PC-9 (cell line): ENCODE data around the gene CLDN20. TPM values are rescaled to one million over a fixed set of nuclear protein-coding genes. Genes with fewer than 3 reads are reported as not detected.
A peak's percentile ranks its signal among the peaks of the same experiment; 100 is the strongest.

ENCODE experiments used
- BruUV-seq: library from RNA; stranded (reverse); fragments of 400-500 nt; replicated peaks from 2 replicates; lab custom pipeline; 2021; lab: Mats Ljungman, UMichigan
- CTCF ChIA-PET: fragments of 300-600 bp; sonication (Branson Sonifier 250); formaldehyde crosslinking; loops from one replicate; lab custom pipeline; 2022; ENCODE audit warnings: antibody characterized with exemption; lab: Charles Lee
- POLR2A ChIA-PET: fragments of 300-600 bp; sonication (Branson Sonifier 250); formaldehyde crosslinking; loops from one replicate; lab custom pipeline; 2022; ENCODE audit warnings: antibody characterized with exemption; ENCODE audit not compliant: unreplicated experiment; lab: Charles Lee
- DNase-seq, 2 experiments: peaks; one replicate each; pipeline versions ENCODE4 v3.0.0 to v3.0.0-alpha.2; 2015 to 2022; ENCODE audit warnings: mixed read lengths in 1 of 2
- H2AFZ ChIP-seq: fragments of 200-600 bp; sonication (generic); 2 replicates; pipeline ENCODE4 v1.8.1; 2017; ENCODE audit warnings: antibody characterized with exemption
- H3F3A ChIP-seq: fragments of 200-600 bp; sonication (generic); 2 replicates; pipeline ENCODE4 v1.8.1; 2017; ENCODE audit warnings: antibody characterized with exemption, mild to moderate bottlenecking, low read depth; ENCODE audit not compliant: insufficient read depth
- H3K27ac ChIP-seq: fragments of 200-600 bp; sonication (generic); 2 replicates; pipeline ENCODE4 v1.6.1; 2016; ENCODE audit warnings: mixed run types
- H3K27me3 ChIP-seq: fragments of 200-600 bp; sonication (generic); 2 replicates; pipeline ENCODE4 v1.6.1; 2016; ENCODE audit warnings: low read depth, mixed run types; ENCODE audit not compliant: insufficient read depth
- H3K36me3 ChIP-seq: fragments of 200-600 bp; sonication (generic); 2 replicates; pipeline ENCODE4 v1.6.1; 2016; ENCODE audit warnings: low read depth, mixed run types
- H3K4me1 ChIP-seq: fragments of 200-600 bp; sonication (generic); replicated peaks from 2 replicates; pipeline ENCODE4 v1.6.1; 2016; ENCODE audit warnings: mixed run types; ENCODE audit not compliant: insufficient read depth
- H3K4me2 ChIP-seq: fragments of 200-600 bp; sonication (generic); 2 replicates; pipeline ENCODE4 v1.6.1; 2017; ENCODE audit warnings: mixed run types
- H3K4me3 ChIP-seq: fragments of 200-600 bp; sonication (generic); 2 replicates; pipeline ENCODE4 v1.6.1; 2016; ENCODE audit warnings: mixed run types
- H3K79me2 ChIP-seq: fragments of 200-600 bp; sonication (generic); 2 replicates; pipeline ENCODE4 v1.6.1; 2017; ENCODE audit warnings: low read depth, mixed run types
- H3K9me2 ChIP-seq: fragments of 200-600 bp; sonication (generic); 2 replicates; pipeline ENCODE4 v1.8.1; 2017; ENCODE audit warnings: mild to moderate bottlenecking; ENCODE audit not compliant: insufficient read depth
- H3K9me3 ChIP-seq: fragments of 200-600 bp; sonication (generic); 2 replicates; pipeline ENCODE4 v1.8.1; 2016; ENCODE audit warnings: low read depth; ENCODE audit not compliant: insufficient read depth
- H4K20me1 ChIP-seq: fragments of 200-600 bp; sonication (generic); 2 replicates; pipeline ENCODE4 v1.8.1; 2017; ENCODE audit not compliant: insufficient read depth
- EZH2 ChIP-seq: fragments of 200-600 bp; sonication (generic); IDR thresholded peaks from 2 replicates; pipeline ENCODE4 v1.8.0; 2017; ENCODE audit warnings: antibody characterized with exemption, low read depth
- intact Hi-C: fragments of 100-400 bp; cut with micrococcal nuclease; formaldehyde crosslinking; loops from one replicate; pipeline ENCODE4 v1.10.0; 2022; ENCODE audit not compliant: unreplicated experiment
- total RNA-seq: library from RNA; stranded (reverse); gene quantifications from 2 replicates; pipeline ENCODE4 v1.2.3, GENCODE V29; 2021
- TF ChIP-seq, protein P1 (sequence below): fragments of 200-600 bp; sonication (generic); conservative IDR thresholded peaks from 2 replicates; pipeline ENCODE4 v1.6.1; 2017; ENCODE audit warnings: mixed run types, antibody characterized with exemption, mild to moderate bottlenecking, moderate library complexity

The CLDN20 gene
- total RNA-seq, 1 experiment from 2014 or later, result not detected

DNA sequence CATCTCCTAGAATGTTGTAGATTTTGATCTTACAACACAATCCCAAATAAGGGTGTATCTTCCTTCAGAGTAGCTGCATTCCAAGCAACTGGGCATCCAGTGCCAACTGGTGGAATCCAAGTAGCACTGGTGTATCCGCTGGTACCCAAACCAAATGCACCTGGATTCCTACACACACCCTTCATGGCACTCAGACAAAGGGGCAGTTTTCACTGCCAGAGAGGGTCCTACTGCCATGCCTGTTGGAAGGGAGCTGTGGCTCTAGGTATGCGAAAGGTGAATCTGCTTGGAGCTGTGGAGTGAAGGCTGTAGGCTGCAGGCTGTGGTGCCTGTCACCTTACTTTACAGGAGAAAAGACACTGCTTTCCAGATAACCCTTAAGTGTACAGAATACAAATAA lies 17.0 kb upstream of the CLDN20 start:
- no peaks in the 10 kb centered on the region for H3K9me2 ChIP-seq
- no TSS peak for BruUV-seq
- H3K4me1 ChIP-seq, result peaks cover 25% of the 10 kb centered on the region
- CTCF ChIA-PET, result no interaction called here
- POLR2A ChIA-PET, result no interaction called here
- intact Hi-C loops, result loop anchor here (1.0 to 5.0 kb wide), 2 partner anchors 62 to 1095 kb away; no protein-coding TSS in a partner anchor
- no peaks in the 10 kb centered on the region for H4K20me1 ChIP-seq
- no peaks in the 10 kb centered on the region for H3K27me3 ChIP-seq
- H3K4me3 ChIP-seq, result no peak overlapping the region; the same call in 1 of the 2 replicates
- H3K36me3 ChIP-seq, result peaks cover 5% of the 10 kb centered on the region; the same call in 1 of the 2 replicates
- H3K27ac ChIP-seq, result peak overlapping the region; percentile 96
- H3K4me2 ChIP-seq, result peak overlapping the region; percentile 87; the same call in 1 of the 2 replicates
- H3K79me2 ChIP-seq, result no peaks in the 10 kb centered on the region
- DNase-seq, result no peak
- TF ChIP-seq, protein P1, sequence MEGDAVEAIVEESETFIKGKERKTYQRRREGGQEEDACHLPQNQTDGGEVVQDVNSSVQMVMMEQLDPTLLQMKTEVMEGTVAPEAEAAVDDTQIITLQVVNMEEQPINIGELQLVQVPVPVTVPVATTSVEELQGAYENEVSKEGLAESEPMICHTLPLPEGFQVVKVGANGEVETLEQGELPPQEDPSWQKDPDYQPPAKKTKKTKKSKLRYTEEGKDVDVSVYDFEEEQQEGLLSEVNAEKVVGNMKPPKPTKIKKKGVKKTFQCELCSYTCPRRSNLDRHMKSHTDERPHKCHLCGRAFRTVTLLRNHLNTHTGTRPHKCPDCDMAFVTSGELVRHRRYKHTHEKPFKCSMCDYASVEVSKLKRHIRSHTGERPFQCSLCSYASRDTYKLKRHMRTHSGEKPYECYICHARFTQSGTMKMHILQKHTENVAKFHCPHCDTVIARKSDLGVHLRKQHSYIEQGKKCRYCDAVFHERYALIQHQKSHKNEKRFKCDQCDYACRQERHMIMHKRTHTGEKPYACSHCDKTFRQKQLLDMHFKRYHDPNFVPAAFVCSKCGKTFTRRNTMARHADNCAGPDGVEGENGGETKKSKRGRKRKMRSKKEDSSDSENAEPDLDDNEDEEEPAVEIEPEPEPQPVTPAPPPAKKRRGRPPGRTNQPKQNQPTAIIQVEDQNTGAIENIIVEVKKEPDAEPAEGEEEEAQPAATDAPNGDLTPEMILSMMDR, result no peak
- TF ChIP-seq EZH2, result no peak
- H3F3A ChIP-seq, result peaks cover 35% of the 10 kb centered on the region
- no peak overlapping the region for H2AFZ ChIP-seq
- peaks cover 10% of the 10 kb centered on the region; the same call in 1 of the 2 replicates for H3K9me3 ChIP-seq

DNA sequence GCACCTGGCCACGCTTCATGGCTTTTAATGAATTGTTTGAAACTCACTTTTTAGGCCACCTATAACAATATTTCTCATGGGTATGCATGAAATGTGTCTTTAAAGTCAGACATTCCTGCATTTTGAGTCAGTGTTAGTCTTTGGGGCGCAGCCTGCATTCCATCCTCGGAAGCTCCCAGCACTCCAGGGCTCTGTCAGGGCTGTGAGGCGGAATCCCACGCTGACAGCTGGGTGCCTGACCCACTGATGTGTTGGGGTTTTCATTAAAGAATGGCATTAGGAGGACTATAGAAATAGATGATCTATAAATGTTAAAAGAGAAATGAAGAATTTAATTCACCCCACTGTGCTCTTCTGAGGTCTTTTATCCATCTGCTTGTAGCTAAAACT lies 16.2 kb upstream of the CLDN20 start:
- Histone ChIP-seq H3F3A (peaks cover 35% of the 10 kb centered on the region), H3K79me2 (no peaks in the 10 kb centered on the region), H3K27ac (peak overlapping the region; percentile 96), H3K4me3 (peak overlapping the region; percentile 54; the same call in 1 of the 2 replicates), H3K9me2 (no peaks in the 10 kb centered on the region), H2AFZ (0 out of 2 replicates have a peak overlapping the region, but pooled peaks have one; percentile 64), H3K9me3 (peaks cover 10% of the 10 kb centered on the region; the same call in 1 of the 2 replicates), H3K4me2 (peak overlapping the region; percentile 87), H3K27me3 (no peaks in the 10 kb centered on the region), H3K4me1 (peaks cover 25% of the 10 kb centered on the region), H4K20me1 (no peaks in the 10 kb centered on the region), H3K36me3 (peaks cover 8% of the 10 kb centered on the region; the same call in 1 of the 2 replicates)
- TSS peak; percentile 48 for BruUV-seq
- DNase-seq, result peak; percentile 76 to 90
- intact Hi-C loops, result loop anchor here (1.0 to 5.0 kb wide), 5 partner anchors 23 to 1095 kb away; no protein-coding TSS in a partner anchor
- CTCF ChIA-PET, result interaction anchor here (0.6 to 2.1 kb wide), 3 partner anchors 62 to 1095 kb away, joined by 7 to 15 read pairs (median 13); no protein-coding TSS in a partner anchor
- TF ChIP-seq, protein P1, result no peak
- TF ChIP-seq EZH2, result no peak
- POLR2A ChIA-PET, result interaction anchor here (0.6 to 1.2 kb wide), 3 partner anchors 62 to 133 kb away, joined by 4 read pairs; no protein-coding TSS in a partner anchor

DNA sequence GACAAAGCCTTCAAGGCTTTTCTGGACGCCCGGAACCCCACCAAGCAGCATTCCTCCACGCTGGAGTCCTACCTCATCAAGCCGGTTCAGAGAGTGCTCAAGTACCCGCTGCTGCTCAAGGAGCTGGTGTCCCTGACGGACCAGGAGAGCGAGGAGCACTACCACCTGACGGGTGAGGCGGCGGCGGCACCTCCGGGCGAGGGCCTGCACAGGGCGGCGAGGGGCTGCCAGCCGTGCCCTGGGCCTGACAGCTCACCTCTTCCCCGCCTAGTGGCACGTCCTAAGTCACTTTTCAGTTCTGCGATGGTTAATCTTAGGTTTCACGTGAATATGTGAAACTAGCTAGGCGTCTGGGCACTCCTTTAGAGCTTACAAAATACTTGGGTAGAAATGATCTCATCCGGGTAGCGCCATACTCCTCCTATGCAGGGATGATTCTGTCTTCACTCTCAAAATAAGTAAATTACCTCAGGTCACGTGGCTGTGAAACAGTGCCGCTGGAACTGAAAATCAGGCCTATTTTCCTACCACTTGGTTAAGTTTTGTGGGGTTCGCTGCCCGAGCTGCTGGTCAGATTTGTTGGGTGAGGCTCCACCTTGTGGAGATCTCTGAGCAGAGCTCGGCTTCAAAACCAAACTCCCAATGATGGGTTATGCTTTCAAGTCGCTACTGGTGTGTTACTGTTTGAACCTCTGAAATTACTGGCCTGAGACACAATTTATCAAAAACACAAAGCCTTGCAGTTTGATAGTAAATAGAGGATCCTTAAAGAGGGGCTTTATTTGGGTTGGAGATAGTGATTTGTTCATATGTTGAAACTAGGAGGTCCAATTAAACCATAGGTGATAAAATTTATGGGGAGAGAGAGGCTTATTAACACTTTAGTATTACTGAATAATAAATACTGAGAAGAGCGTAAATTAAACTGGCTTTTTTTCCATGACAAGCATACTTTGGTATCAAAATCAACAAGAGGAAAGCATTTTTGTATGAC lies 15.5 kb upstream of the CLDN20 start:
- DNase-seq, result peak; percentile 61 to 81
- intact Hi-C loops, result loop anchor here (1.0 to 5.0 kb wide), 4 partner anchors 24 to 1096 kb away; no protein-coding TSS in a partner anchor
- BruUV-seq, result TSS peak; percentile 60
- Histone ChIP-seq H3F3A (peaks cover 37% of the 10 kb centered on the region), H2AFZ (peak overlapping the region; percentile 64), H4K20me1 (no peaks in the 10 kb centered on the region), H3K9me3 (peaks cover 10% of the 10 kb centered on the region; the same call in 1 of the 2 replicates), H3K79me2 (no peaks in the 10 kb centered on the region), H3K4me3 (peak overlapping the region; percentile 54), H3K27me3 (no peaks in the 10 kb centered on the region), H3K4me2 (peak overlapping the region; percentile 87), H3K36me3 (peaks cover 14% of the 10 kb centered on the region; the same call in 1 of the 2 replicates), H3K9me2 (no peaks in the 10 kb centered on the region), H3K27ac (peak overlapping the region; percentile 96), H3K4me1 (peaks cover 31% of the 10 kb centered on the region)
- TF ChIP-seq EZH2, result no peak
- TF ChIP-seq, protein P1, result peak; percentile 82
- ChIA-PET POLR2A (interaction anchor here (0.6 to 1.2 kb wide), 3 partner anchors 63 to 84 kb away, joined by 3 to 4 read pairs (median 4); no protein-coding TSS in a partner anchor), CTCF (interaction anchor here (0.6 to 2.1 kb wide), 3 partner anchors 63 to 1096 kb away, joined by 7 to 15 read pairs (median 13); no protein-coding TSS in a partner anchor)
